ENCODE measurements around the gene ABT1. TPM values are rescaled to one million over a fixed set of nuclear protein-coding genes. Genes with fewer than 3 reads are reported as not detected.
A peak's percentile ranks its signal among the peaks of the same experiment; 100 is the strongest.

Gene ABT1
- total and polyA plus RNA-seq, 4 donors, result 8.4 to 10.7 (median 10.5) TPM

- H3K27me3 ChIP-seq (ENCODE audit: control insufficient read depth in 1 of 2, insufficient read depth in 2 of 2, low read length in 1 of 2), result no peaks in the 10 kb centered on the region
- H3K4me1 ChIP-seq (ENCODE audit: control insufficient read depth in 1 of 2, insufficient read depth in 2 of 2, low read length in 2 of 2), result no peaks in the 10 kb centered on the region
- peaks cover 1% of the 10 kb centered on the region for H3K9me3 ChIP-seq (ENCODE audit: control insufficient read depth, low read length)
- ATAC-seq (ENCODE audit: low FRiP score) (no peak), DNase-seq (no peak)
- no peak overlapping the region for H3K4me3 ChIP-seq (ENCODE audit: low read length in 2 of 2)
- no peaks in the 10 kb centered on the region for H3K36me3 ChIP-seq (ENCODE audit: control insufficient read depth in 1 of 2, insufficient read depth in 2 of 2, low read length in 1 of 2)
- WGBS, 2 donors, result 91 to 95% methylated on average over 1 of the region's 1 CpG
- no peak overlapping the region for H3K27ac ChIP-seq (ENCODE audit: low read depth in 1 of 2, low read length in 2 of 2)
- intact Hi-C loops (cut with DNase I), result no loop called here
Observed at GRCh38 chr6:26578741-26579140, 18.0 kb upstream of the ABT1 start.

- no peak for DNase-seq
- no peak overlapping the region for H3K27ac ChIP-seq (ENCODE audit: low read depth in 1 of 2, low read length in 2 of 2)
- intact Hi-C loops (cut with DNase I), result no loop called here
Observed at GRCh38 chr6:26581164-26581915, 15.4 kb upstream of the ABT1 start.

GRCh38 chr6:26588965-26589364 is 7.8 kb upstream of the ABT1 start:
- Histone ChIP-seq H3K4me1 (ENCODE audit: control insufficient read depth in 1 of 2, insufficient read depth in 2 of 2, low read length in 2 of 2) (no peaks in the 10 kb centered on the region), H3K27me3 (ENCODE audit: control insufficient read depth in 1 of 2, insufficient read depth in 2 of 2, low read length in 1 of 2) (peaks cover 0 to 2% of the 10 kb centered on the region in 2 donors), H3K27ac (ENCODE audit: low read depth in 1 of 2, low read length in 2 of 2) (no peak overlapping the region), H3K4me3 (ENCODE audit: low read length in 2 of 2) (no peak overlapping the region), H3K9me3 (ENCODE audit: control insufficient read depth, low read length) (no peaks in the 10 kb centered on the region), H3K36me3 (ENCODE audit: control insufficient read depth in 1 of 2, insufficient read depth in 2 of 2, low read length in 1 of 2) (no peaks in the 10 kb centered on the region)
- ATAC-seq (ENCODE audit: low FRiP score), result no peak
- intact Hi-C loops (cut with DNase I), result no loop called here
- WGBS, 2 donors, result 92 to 95% methylated on average over 21 of the region's 21 CpGs
- DNase-seq, result no peak

More at GRCh38 chr6:26581164-26581915, 15.4 kb upstream of the ABT1 start:
- no peak overlapping the region for H3K4me3 ChIP-seq (ENCODE audit: low read length in 2 of 2)
- H3K36me3 ChIP-seq (ENCODE audit: control insufficient read depth in 1 of 2, insufficient read depth in 2 of 2, low read length in 1 of 2), result no peaks in the 10 kb centered on the region
- 58 to 61% methylated on average over 4 of the region's 4 CpGs for WGBS, 2 donors
- peaks cover 1% of the 10 kb centered on the region for H3K9me3 ChIP-seq (ENCODE audit: control insufficient read depth, low read length)
- no peak for ATAC-seq (ENCODE audit: low FRiP score)
- H3K4me1 ChIP-seq (ENCODE audit: control insufficient read depth in 1 of 2, insufficient read depth in 2 of 2, low read length in 2 of 2), result no peaks in the 10 kb centered on the region
- no peaks in the 10 kb centered on the region for H3K27me3 ChIP-seq (ENCODE audit: control insufficient read depth in 1 of 2, insufficient read depth in 2 of 2, low read length in 1 of 2)

- Histone ChIP-seq H3K9me3 (ENCODE audit: control insufficient read depth, low read length) (no peaks in the 10 kb centered on the region), H3K4me3 (ENCODE audit: low read length in 2 of 2) (no peak overlapping the region), H3K36me3 (ENCODE audit: control insufficient read depth in 1 of 2, insufficient read depth in 2 of 2, low read length in 1 of 2) (no peaks in the 10 kb centered on the region), H3K4me1 (ENCODE audit: control insufficient read depth in 1 of 2, insufficient read depth in 2 of 2, low read length in 2 of 2) (peaks cover 0 to 3% of the 10 kb centered on the region in 2 donors), H3K27ac (ENCODE audit: low read depth in 1 of 2, low read length in 2 of 2) (no peak overlapping the region), H3K27me3 (ENCODE audit: control insufficient read depth in 1 of 2, insufficient read depth in 2 of 2, low read length in 1 of 2) (peaks cover 0 to 2% of the 10 kb centered on the region in 2 donors)
- WGBS, 2 donors, result 42 to 43% methylated on average over 4 of the region's 4 CpGs
- DNase-seq, result no peak
- intact Hi-C loops (cut with DNase I), result loop anchor here in 1 of 2 donors (5.0 to 10.0 kb wide), 2 partner anchors 415 to 552 kb away; a partner anchor contains a TSS
- no peak for ATAC-seq (ENCODE audit: low FRiP score)
Observed at GRCh38 chr6:26592649-26593048, 4.1 kb upstream of the ABT1 start.

- H3K4me1 ChIP-seq (ENCODE audit: control insufficient read depth in 1 of 2, insufficient read depth in 2 of 2, low read length in 2 of 2), result peaks cover 0 to 3% of the 10 kb centered on the region in 2 donors
- WGBS, 2 donors, result 40 to 51% methylated on average over 20 of the region's 20 CpGs
- no peak overlapping the region for H3K27ac ChIP-seq (ENCODE audit: low read depth in 1 of 2, low read length in 2 of 2)
- no peak overlapping the region for H3K4me3 ChIP-seq (ENCODE audit: low read length in 2 of 2)
- DNase-seq, result no peak
- intact Hi-C loops (cut with DNase I), result loop anchor here (1.0 to 10.0 kb wide), 5 partner anchors 21 to 551 kb away; a partner anchor contains a TSS
- H3K9me3 ChIP-seq (ENCODE audit: control insufficient read depth, low read length), result no peaks in the 10 kb centered on the region
- no peak for ATAC-seq (ENCODE audit: low FRiP score)
- no peaks in the 10 kb centered on the region for H3K36me3 ChIP-seq (ENCODE audit: control insufficient read depth in 1 of 2, insufficient read depth in 2 of 2, low read length in 1 of 2)
- H3K27me3 ChIP-seq (ENCODE audit: control insufficient read depth in 1 of 2, insufficient read depth in 2 of 2, low read length in 1 of 2), result peaks cover 0 to 2% of the 10 kb centered on the region in 2 donors
Observed at GRCh38 chr6:26593278-26594130, 3.2 kb upstream of the ABT1 start.

- H3K4me1 ChIP-seq (ENCODE audit: control insufficient read depth in 1 of 2, insufficient read depth in 2 of 2, low read length in 2 of 2), result peaks cover 0 to 3% of the 10 kb centered on the region in 2 donors
- no peak for DNase-seq
- no peaks in the 10 kb centered on the region for H3K36me3 ChIP-seq (ENCODE audit: control insufficient read depth in 1 of 2, insufficient read depth in 2 of 2, low read length in 1 of 2)
- no peak for ATAC-seq (ENCODE audit: low FRiP score)
- WGBS, 2 donors, result 34 to 46% methylated on average over 6 of the region's 6 CpGs
- peaks cover 0 to 2% of the 10 kb centered on the region in 2 donors for H3K27me3 ChIP-seq (ENCODE audit: control insufficient read depth in 1 of 2, insufficient read depth in 2 of 2, low read length in 1 of 2)
- H3K4me3 ChIP-seq (ENCODE audit: low read length in 2 of 2), result no peak overlapping the region
- H3K27ac ChIP-seq (ENCODE audit: low read depth in 1 of 2, low read length in 2 of 2), result no peak overlapping the region
- intact Hi-C loops (cut with DNase I), result loop anchor here (1.0 to 10.0 kb wide), 5 partner anchors 21 to 551 kb away; a partner anchor contains a TSS
- H3K9me3 ChIP-seq (ENCODE audit: control insufficient read depth, low read length), result no peaks in the 10 kb centered on the region
Observed at GRCh38 chr6:26594131-26594498, 2.6 kb upstream of the ABT1 start.

GRCh38 chr6:26594730-26595632 is 1.8 kb upstream of the ABT1 start:
- intact Hi-C loops (cut with DNase I), result loop anchor here (1.0 to 10.0 kb wide), 5 partner anchors 22 to 550 kb away; a partner anchor contains a TSS
- no peaks in the 10 kb centered on the region for H3K36me3 ChIP-seq (ENCODE audit: control insufficient read depth in 1 of 2, insufficient read depth in 2 of 2, low read length in 1 of 2)
- peaks cover 0 to 3% of the 10 kb centered on the region in 2 donors for H3K4me1 ChIP-seq (ENCODE audit: control insufficient read depth in 1 of 2, insufficient read depth in 2 of 2, low read length in 2 of 2)
- ATAC-seq (ENCODE audit: low FRiP score) (no peak), DNase-seq (no peak)
- no peaks in the 10 kb centered on the region for H3K9me3 ChIP-seq (ENCODE audit: control insufficient read depth, low read length)
- H3K4me3 ChIP-seq (ENCODE audit: low read length in 2 of 2), result peak overlapping the region in 1 of 2 donors; percentile 52
- H3K27ac ChIP-seq (ENCODE audit: low read depth in 1 of 2, low read length in 2 of 2), result no peak overlapping the region
- 18 to 22% methylated on average over 23 of the region's 23 CpGs for WGBS, 2 donors
- H3K27me3 ChIP-seq (ENCODE audit: control insufficient read depth in 1 of 2, insufficient read depth in 2 of 2, low read length in 1 of 2), result peaks cover 0 to 2% of the 10 kb centered on the region in 2 donors
